Heart left ventricle (tissue), 16 donors: ENCODE results near the gene MICALL1. TPM values are rescaled to one million over a fixed set of nuclear protein-coding genes. Genes with fewer than 3 reads are reported as not detected.

Experiments
- ATAC-seq, 4 donors: fragments of 200-7000 bp; cut with Tn5 transposase; one replicate each; pipeline ENCODE4 v1.9.1; 2020 to 2022; ENCODE audit warnings: moderate library complexity in 4 of 4, mild to moderate bottlenecking in 3 of 4, moderate number of reproducible peaks in 1 of 4
- DNase-seq, 5 donors: peaks; one replicate each; pipeline ENCODE4 v3.0.0-alpha.2; 2020
- H3K27ac ChIP-seq, 12 donors: fragments of 200-600 bp; sonication (generic) in 4 of 12; one replicate each; pipeline versions ENCODE4 v1.5.0 to v1.8.0; 2016 to 2022; ENCODE audit warnings: mild to moderate bottlenecking in 2 of 12
- H3K27me3 ChIP-seq, 9 donors: fragments of 200-600 bp; sonication (generic) in 2 of 9; one replicate each; pipeline versions ENCODE4 v1.5.1 to v1.8.0; 2016 to 2022; ENCODE audit warnings: mild to moderate bottlenecking in 3 of 9
- H3K36me3 ChIP-seq, 9 donors: fragments of 200-600 bp; sonication (generic) in 2 of 9; one replicate each; pipeline versions ENCODE4 v1.5.0 to v1.8.0; 2018 to 2022; ENCODE audit warnings: mild to moderate bottlenecking in 2 of 9
- H3K4me1 ChIP-seq, 12 donors: fragments of 200-600 bp; sonication (generic) in 4 of 12; one replicate each; pipeline versions ENCODE4 v1.5.0 to v1.8.0; 2016 to 2022; ENCODE audit warnings: mild to moderate bottlenecking in 3 of 12
- H3K4me3 ChIP-seq, 12 donors: fragments of 200-600 bp; sonication (generic) in 4 of 12; one replicate each; pipeline versions ENCODE4 v1.5.0 to v1.8.0; 2017 to 2022; ENCODE audit warnings: mild to moderate bottlenecking in 9 of 12, moderate library complexity in 4 of 12
- H3K9me3 ChIP-seq, 12 donors: fragments of 200-600 bp; sonication (generic) in 4 of 12; one replicate each; pipeline versions ENCODE4 v1.5.0 to v1.8.0; 2016 to 2022; ENCODE audit warnings: mild to moderate bottlenecking in 1 of 12
- POLR2A ChIP-seq, 2 donors: fragments of 450-650 bp; IDR thresholded peaks; one replicate each; pipeline ENCODE4 v1.6.1; 2017; ENCODE audit warnings: antibody characterized with exemption in 2 of 2, mild to moderate bottlenecking in 2 of 2, moderate library complexity in 2 of 2
- WGBS, 4 donors: extraction: QIAGEN DNeasy Blood & Tissue Kit in 2 of 4; methylation state at CpG; one replicate each; pipeline versions ENCODE4 v1.1.5 to v1.1.7; 2013 to 2018; 5-methylcytosine and 5-hydroxymethylcytosine counted together
- intact Hi-C, 10 donors: fragments of 100-400 bp; cut with DNase I; formaldehyde crosslinking; loops; one replicate each; pipeline versions ENCODE4 v1.11.1 to v1.14.2; 2022
- polyA plus RNA-seq, 2 donors: library from polyadenylated mRNA; stranded (reverse); fragments of 200-250 nt; gene quantifications; one replicate each; pipeline ENCODE4 v1.2.3, GENCODE V29; 2013
- total RNA-seq, 9 donors: library from RNA; depleted of rRNA in 2 of 9; stranded (reverse); fragments of >200 nt in 2 of 9; fragmentation: NEBNext Ultra II Directional in 3 of 9; extraction: Animal tissue kit (Norgen Biotek cat#: 25700) in 3 of 9; gene quantifications; one replicate each; pipeline versions ENCODE4 v1.1.0 to v1.2.4, GENCODE V29; 2016 to 2023
- TF ChIP-seq, protein P1 (sequence below), 12 donors: fragments of 200-600 bp; sonication (generic) in 4 of 12; IDR thresholded peaks; one replicate each; pipeline versions ENCODE4 v1.5.0 to v1.8.0; 2018 to 2022; ENCODE audit warnings: antibody characterized with exemption in 12 of 12, mild to moderate bottlenecking in 5 of 12
- donor health status: ischemic (EF 13 %, LVEDD 7.1; RV severe dilation, severe dysfunction).
- donor health status: healthy with polysubstance abuse.
- donor health status: DM: no; HTN: yes; CAD: no.
- donor health status: DM: no; HTN: no; CAD: no.
- donor health status: ischemic (EF 25% LVEDD 6.9; RV normal size, moderate dysfunction).
- donor health status: ischemic (EF 25% LVEDD 5.7; RV mildly dilated, moderate dysfunction).
- donor health status: healthy.
- donor health status: DM: yes; HTN: yes; CAD: no.
- donor health status: ischemic (EF 35%, LVEDD 5.7; RV mildly dilated, moderate dysfunction).
- donor health status: nonischemic (EF 11% LVEDD 7.7; RV severe dilation, severe dysfunction).
- donor health status: DM: yes; HTN: yes; CAD: no.
- donor health status: PGD.
- donor health status: ischemic (EF 29% LVEDD 5.4; RV normal size, mild dysfunction).
- donor health status: nonischemic (EF 23%, LVEDD 6.1; RV moderate dilation, normal function).

Gene MICALL1
- total and polyA plus RNA-seq, 11 donors, result 10.6 to 40.7 (median 17.8) TPM

DNA sequence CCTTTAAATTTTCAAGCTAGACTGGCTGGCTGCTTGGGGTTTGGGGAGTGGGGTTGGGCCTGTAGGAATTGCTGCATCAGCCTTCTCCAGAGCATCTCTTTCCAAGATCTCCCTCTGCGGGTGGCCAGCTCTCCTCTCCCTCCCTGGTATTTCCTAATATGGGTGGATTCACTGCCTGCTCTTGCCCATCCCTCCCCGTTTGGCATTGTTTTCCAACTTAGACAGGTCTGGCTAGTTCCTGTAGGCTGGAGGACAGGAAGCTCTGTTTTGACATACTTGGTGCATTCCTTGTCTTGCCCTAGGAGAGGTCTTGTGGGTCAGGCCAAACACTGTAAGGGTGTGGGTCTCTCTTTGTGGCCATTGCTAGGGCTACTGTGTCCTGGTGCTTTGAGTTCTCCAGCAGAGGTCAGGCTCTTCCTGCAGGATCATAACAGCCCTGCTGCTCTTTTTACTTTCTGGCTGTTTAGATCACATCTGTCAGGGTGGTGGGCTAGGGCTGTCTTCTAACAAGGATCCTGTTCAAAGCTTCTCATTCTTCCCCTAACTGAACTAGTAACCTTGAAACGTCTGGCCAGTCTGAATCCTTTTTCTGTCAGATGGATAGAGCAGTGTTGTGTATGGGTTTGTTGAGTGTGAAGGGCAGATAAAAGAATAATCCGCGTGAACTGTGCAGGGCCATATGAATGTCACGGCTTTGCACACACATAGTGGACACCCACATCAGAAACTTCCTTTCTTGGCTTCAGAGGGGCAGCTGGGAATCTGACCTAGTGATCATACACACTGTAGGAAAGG, 18.3 kb upstream of the MICALL1 start:
- peak overlapping the region in 6 of 12 donors; percentile 14 to 83 (median 25) for H3K27ac ChIP-seq
- H3K27me3 ChIP-seq, result no peaks in the 10 kb centered on the region
- peaks cover 0 to 13% (median 3%) of the 10 kb centered on the region in 12 donors for H3K4me1 ChIP-seq
- 52 to 58% (median 55%) methylated on average over 6 of the region's 6 CpGs for WGBS, 4 donors
- no peak overlapping the region for H3K4me3 ChIP-seq
- intact Hi-C loops, result loop anchor here in 4 of 10 donors (2.0 to 10.0 kb wide), 3 partner anchors 75 to 77 kb away; no protein-coding TSS in a partner anchor
- no peaks in the 10 kb centered on the region for H3K9me3 ChIP-seq
- TF ChIP-seq, protein P1, sequence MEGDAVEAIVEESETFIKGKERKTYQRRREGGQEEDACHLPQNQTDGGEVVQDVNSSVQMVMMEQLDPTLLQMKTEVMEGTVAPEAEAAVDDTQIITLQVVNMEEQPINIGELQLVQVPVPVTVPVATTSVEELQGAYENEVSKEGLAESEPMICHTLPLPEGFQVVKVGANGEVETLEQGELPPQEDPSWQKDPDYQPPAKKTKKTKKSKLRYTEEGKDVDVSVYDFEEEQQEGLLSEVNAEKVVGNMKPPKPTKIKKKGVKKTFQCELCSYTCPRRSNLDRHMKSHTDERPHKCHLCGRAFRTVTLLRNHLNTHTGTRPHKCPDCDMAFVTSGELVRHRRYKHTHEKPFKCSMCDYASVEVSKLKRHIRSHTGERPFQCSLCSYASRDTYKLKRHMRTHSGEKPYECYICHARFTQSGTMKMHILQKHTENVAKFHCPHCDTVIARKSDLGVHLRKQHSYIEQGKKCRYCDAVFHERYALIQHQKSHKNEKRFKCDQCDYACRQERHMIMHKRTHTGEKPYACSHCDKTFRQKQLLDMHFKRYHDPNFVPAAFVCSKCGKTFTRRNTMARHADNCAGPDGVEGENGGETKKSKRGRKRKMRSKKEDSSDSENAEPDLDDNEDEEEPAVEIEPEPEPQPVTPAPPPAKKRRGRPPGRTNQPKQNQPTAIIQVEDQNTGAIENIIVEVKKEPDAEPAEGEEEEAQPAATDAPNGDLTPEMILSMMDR (IDR thresholded peaks at IDR 0.05), result peak in 11 of 12 donors; percentile 30 to 57 (median 48)
- TF ChIP-seq POLR2A (IDR thresholded peaks at IDR 0.05), result no peak
- peak in 3 of 4 donors; percentile 66 to 81 (median 70) for ATAC-seq
- DNase-seq, result no peak
- peaks cover 0 to 84% (median 63%) of the 10 kb centered on the region in 9 donors for H3K36me3 ChIP-seq

DNA sequence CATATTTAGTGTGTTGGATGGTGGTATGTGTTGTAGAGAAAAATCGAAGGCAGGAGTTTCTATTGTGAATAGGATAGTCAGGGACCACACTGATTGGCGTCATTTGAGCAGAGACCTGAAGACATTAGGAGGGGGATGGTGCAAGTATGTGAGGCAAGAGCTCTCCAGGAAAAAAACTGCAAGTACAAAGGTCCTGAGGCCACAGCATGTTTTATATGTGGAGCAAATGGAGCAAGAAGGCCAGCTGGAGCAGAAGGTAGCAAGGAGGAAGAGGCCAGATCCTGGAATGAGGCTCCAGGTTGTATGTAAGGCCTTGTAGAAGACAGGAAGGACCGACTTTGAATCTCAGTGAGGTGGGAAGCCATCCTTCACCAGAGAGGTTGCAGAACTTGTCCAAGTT, 14.2 kb upstream of the MICALL1 start:
- Histone ChIP-seq H3K36me3 (peaks cover 0 to 52% (median 42%) of the 10 kb centered on the region in 9 donors), H3K4me1 (peaks cover 0 to 36% (median 18%) of the 10 kb centered on the region in 12 donors), H3K27ac (peak overlapping the region in 1 of 12 donors; percentile 83), H3K4me3 (no peak overlapping the region), H3K9me3 (no peaks in the 10 kb centered on the region), H3K27me3 (no peaks in the 10 kb centered on the region)
- ATAC-seq (no peak), DNase-seq (no peak)
- TF ChIP-seq, protein P1 (IDR thresholded peaks at IDR 0.05), result no peak
- TF ChIP-seq POLR2A (IDR thresholded peaks at IDR 0.05), result no peak
- WGBS, 4 donors, result 90 to 93% (median 92%) methylated on average over 3 of the region's 3 CpGs
- intact Hi-C loops, result loop anchor here in 2 of 10 donors (5.0 kb wide), 2 partner anchors 40 to 70 kb away; no protein-coding TSS in a partner anchor

DNA sequence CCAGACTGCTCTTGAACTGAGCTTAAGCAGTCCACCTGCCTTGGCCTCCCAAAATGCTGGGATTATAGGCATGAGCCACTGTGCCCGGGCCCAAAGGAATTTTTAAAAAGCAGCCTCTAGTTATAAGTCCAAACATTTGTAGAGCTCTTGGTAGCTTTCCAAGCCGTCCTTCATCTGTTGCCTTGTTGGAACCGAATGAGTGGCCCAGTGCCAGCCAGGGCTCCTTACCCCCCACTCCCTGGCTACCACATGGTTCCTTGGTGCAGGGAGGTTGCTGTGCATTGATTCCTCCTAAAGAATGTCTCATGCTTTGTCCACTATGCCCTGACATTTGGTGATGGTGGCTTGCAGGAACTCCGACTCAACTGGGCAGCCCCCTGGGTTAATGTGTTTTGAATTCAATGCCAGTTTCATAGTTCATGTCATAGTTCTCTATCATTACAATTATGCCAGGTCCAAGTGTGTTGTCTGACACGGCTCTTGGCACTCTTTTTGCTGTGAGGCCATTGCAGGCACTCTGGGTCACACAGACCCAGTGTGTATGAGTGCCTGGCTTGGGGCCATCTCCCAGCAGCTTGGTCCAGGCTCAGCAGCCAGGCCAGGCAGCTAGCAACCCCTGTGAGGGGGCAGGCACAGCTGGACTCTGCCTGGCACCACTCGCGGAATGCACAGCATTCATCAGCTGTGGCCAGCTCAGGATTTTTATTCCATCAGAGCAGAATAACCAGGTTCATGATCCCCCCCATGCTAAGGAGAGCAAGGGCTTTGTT, 13.3 kb upstream of the MICALL1 start:
- intact Hi-C loops, result loop anchor here in 3 of 10 donors (1.0 to 5.0 kb wide), 3 partner anchors 35 to 70 kb away; no protein-coding TSS in a partner anchor
- TF ChIP-seq POLR2A (IDR thresholded peaks at IDR 0.05), result no peak
- TF ChIP-seq, protein P1 (IDR thresholded peaks at IDR 0.05), result no peak
- ATAC-seq (peak; percentile 81 to 91 (median 88)), DNase-seq (peak; percentile 59 to 87 (median 72))
- Histone ChIP-seq H3K27me3 (no peaks in the 10 kb centered on the region), H3K4me1 (peaks cover 0 to 39% (median 19%) of the 10 kb centered on the region in 12 donors), H3K36me3 (peaks cover 0 to 44% (median 33%) of the 10 kb centered on the region in 9 donors), H3K27ac (peak overlapping the region in 6 of 12 donors; percentile 9 to 83 (median 34)), H3K4me3 (no peak overlapping the region), H3K9me3 (no peaks in the 10 kb centered on the region)
- 32 to 46% (median 44%) methylated on average over 7 of the region's 7 CpGs for WGBS, 4 donors
